HG02852 (cell line): Measurements from ENCODE around the gene STPG1.
A peak's percentile ranks its signal among the peaks of the same experiment; 100 is the strongest.

Source experiments
- ATAC-seq: cut with Tn5 transposase; IDR thresholded peaks from one replicate; pipeline ENCODE4 v1.9.1; 2021; ENCODE audit warnings: mild to moderate bottlenecking, moderate library complexity; ENCODE audit not compliant: unreplicated experiment

Gene STPG1

GRCh38 chr1:24427545-24427862, 13.9 kb upstream of the STPG1 start:
- no peak for ATAC-seq

DNA sequence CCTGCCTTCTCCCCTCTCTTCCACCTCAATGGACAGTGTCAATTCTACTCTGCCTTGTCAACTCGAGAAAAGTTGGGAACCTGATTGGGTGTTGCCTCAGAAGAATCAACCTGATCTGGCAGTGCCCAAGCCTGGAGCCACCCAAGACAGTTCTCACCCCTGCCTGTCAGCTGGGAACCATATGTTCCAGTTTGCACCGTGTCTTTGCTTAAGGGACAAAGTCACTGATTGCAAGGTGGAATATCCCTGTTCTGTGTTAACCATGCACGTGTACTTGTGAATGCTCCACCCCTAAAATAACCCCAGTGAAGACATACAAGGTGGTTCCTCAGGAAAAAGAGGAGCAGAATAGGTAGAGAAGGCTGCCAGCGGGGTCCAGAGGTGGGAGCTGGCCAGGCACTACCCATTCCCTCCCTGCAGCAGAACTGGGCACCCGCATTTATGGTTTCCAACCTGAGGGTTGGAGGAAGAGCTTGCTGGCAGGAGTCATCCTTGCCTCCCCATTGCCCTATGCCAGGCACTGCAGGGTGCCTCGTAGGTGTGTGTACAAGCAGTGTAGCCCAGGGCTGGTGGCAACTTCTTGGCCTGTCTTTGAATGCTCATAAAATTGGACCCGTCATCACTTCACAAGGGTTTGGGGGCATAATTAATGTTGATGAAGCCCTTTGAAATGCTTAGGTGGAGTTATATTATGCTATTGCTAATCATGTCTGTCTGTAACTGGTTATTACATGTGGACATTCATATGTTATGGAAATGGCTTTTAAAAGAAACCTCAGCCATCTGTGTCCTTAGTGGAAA, 13.4 kb upstream of the STPG1 start:
- no peak for ATAC-seq

GRCh38 chr1:24425922-24426321, 12.3 kb upstream of the STPG1 start:
- no peak for ATAC-seq

GRCh38 chr1:24425441-24425840, 11.9 kb upstream of the STPG1 start:
- ATAC-seq, result no peak

GRCh38 chr1:24424990-24425389, 11.4 kb upstream of the STPG1 start:
- no peak for ATAC-seq

DNA sequence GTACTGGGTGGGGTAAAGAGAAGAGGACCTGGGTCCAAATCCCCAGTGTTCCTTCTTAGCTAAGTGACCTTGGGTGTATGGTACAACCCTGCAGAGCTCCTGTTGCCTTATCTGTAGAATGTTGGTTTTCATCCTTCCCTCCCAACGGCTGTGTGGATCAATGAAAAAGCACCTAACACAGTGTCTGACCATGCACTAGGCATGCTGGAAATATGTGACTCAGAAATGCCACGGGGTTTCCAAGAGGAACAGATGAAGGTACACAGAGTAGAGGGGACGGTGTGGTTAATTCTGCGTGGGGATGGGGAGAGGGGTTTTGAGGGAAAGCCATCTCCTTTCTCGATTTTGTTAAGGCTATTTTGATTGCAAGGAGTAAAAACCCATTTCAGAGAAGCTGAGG, 10.6 kb upstream of the STPG1 start:
- ATAC-seq, result no peak

- ATAC-seq, result no peak
These were observed 7.9 kb upstream of the STPG1 start for GRCh38 chr1:24421502-24421901.

DNA sequence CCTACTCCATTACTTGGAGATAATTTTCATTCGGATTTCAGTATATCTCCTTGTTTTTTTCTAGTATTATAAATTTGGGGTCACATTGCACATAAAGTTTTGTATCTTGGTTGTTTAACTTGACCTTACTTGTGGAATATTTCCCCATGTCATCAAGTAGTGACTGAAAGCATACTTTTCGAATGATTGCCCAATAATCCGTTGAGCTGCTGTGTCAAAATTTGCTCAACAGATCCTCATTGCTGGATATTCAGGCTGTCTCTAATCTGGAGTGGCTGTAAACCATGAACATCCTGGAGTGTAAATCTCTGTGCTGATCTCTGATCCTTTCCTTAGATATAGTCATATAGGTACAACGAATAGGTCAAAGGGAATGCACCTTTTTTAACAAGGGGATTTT, 7.0 kb upstream of the STPG1 start:
- ATAC-seq, result no peak

DNA sequence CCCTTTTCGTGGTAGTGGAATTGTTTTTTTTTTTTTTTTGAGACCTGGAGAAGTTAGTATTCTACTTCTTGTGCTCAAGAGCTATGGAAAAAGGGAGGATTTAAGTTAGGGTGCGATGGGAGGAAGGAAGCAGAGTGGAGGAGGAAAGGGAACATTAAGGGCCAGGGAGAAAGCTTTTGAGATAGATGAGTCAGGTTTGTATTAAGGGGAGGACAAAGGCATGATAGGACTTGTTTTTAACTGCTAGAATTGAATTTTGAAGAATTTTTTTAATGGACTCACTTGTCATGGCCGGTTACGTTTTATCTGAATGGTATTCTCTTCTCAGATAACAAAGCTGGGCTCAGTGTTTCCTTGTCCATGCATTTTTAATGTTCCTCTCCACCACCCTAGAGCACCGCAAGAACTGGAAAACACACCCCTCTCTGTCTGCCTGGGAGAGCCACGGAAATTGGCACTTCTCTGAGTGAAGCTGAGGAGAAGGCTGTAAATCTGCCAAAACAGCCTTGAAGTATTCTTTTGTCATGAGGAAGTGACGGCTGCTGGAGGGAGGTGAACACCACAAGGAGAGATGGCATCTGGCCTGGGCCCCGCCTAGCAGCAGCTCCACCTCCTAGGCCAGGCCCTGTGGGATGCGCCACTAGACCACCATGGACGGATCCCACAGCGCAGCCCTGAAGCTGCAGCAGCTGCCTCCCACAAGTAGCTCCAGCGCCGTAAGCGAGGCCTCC, 5.5 kb upstream of the STPG1 start:
- ATAC-seq, result no peak

GRCh38 chr1:24417681-24418080, 4.1 kb upstream of the STPG1 start:
- ATAC-seq, result no peak

GRCh38 chr1:24416666-24417391, 3.2 kb upstream of the STPG1 start:
- ATAC-seq, result no peak

GRCh38 chr1:24415910-24416665, 2.5 kb upstream of the STPG1 start:
- no peak for ATAC-seq

DNA sequence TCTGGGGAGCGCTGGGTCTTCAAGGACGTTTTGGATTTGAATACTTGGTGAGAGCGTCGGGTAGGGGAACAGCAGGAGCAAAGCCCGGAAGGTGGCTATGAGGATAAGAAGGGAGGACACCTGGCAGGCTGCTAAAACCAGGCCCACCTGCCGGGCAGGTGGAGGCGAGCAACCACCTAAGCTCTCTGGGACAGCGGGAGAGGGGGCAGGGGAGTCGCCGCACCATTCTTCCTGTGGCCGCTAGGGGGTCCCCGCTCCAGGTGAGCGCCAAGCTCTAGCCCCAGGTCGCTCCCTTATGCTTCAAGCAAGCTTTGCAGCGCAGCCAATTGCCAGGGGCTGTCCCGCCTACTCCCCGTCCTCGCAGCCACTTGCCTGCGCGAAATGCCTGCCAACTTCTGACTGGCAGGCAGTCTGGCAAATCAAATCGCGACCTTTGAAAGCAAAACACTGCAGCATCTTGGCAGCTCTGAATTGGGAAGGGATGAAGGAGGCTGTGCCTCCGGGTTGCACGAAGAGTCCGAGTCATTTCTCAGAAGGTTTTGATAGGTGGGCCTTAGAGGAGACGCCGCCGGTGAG, 1.8 kb upstream of the STPG1 start, which contains the start of gene NIPAL3:
NIPAL3 (plus strand) TSS at position 469 of the 576 bp plus-strand sequence. CDS start 3,746 bp downstream, outside the sequence.
- peak; percentile 93 for ATAC-seq

GRCh38 chr1:24414775-24415333, 1.3 kb upstream of the STPG1 start:
- ATAC-seq, result peak; percentile 3

DNA sequence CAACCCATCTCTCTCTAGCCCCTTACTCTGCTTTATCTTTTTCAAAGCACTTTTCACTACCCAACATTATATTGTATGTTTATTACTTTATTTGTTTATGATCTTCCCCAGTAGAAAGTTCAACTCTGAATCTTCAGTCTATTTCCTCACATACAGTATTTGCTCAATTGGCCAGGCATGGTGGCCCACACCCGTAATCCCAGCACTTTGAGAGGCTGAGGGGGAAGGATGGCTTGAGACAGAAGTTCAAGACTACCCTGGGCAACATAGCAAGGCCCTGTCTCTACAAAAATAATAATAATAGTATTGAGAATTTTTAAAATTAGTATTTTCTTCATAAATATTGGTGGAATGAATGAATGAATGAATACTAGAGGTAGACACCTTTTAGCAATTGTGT, 1.2 kb downstream of the STPG1 start:
- ATAC-seq, result no peak

GRCh38 chr1:24411963-24412362, 1.6 kb downstream of the STPG1 start:
- no peak for ATAC-seq

DNA sequence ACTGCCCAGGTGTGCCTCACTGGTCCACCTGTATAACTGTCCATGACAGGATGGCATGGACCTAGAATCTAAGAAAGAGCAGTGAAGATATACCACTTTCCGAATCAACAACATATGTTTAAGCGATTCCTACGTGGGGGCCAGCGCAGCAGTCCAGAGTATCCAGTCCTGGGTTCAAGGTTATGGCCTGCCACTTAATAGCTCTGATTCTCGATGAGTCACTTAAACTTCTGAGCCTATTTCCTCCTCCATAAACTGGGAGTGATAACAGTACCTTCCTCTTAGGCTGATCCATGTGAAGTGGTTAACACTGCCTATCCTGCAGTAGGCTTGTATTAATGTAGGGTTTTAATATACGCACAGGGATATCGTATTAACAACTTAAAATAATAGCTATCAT, 2.8 kb downstream of the STPG1 start:
- ATAC-seq, result no peak

- ATAC-seq, result no peak
These were observed 4.0 kb downstream of the STPG1 start for GRCh38 chr1:24409535-24409934.

DNA sequence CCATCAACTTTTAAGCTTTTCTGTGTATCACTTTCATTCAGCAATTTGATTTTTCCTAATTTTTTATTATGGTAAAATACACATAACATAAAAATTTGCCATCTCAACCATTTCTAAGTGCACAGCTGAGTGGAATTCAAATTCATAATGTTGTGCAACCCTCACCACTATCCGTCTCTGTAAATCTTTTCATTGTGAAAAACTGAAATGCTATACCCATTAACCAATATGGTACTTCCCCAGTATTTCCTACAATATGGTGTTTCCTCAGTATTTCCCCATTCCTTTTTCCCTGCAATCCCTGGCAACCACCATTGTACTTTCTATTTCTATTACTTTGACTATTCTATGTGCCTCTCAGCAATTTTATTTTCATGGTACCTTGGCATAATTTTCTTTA, 6.8 kb downstream of the STPG1 start:
- ATAC-seq, result no peak

GRCh38 chr1:24403806-24404205, 9.8 kb downstream of the STPG1 start:
- ATAC-seq, result no peak
